T follicular helper cell (primary cell): Measurements from ENCODE around the gene TSPAN32.
"Not testable (repeated sequence)": the region's sequence is repeated elsewhere in the genome, so short reads cannot be mapped to it uniquely, and the experiment has no call there.

Experiments used
- DNase-seq: peaks from one replicate; pipeline ENCODE4 v3.0.0-alpha.2; 2020; ENCODE audit warnings: low read depth

The TSPAN32 gene

GRCh38 chr11:2342981-2343380, 41.2 kb downstream of the TSPAN32 start:
- no peak for DNase-seq

- no peak for DNase-seq
These were observed 41.7 kb downstream of the TSPAN32 start for GRCh38 chr11:2343502-2343901.

GRCh38 chr11:2345050-2345449, 43.2 kb downstream of the TSPAN32 start:
- no peak for DNase-seq

GRCh38 chr11:2346014-2346413, 44.2 kb downstream of the TSPAN32 start:
- no peak for DNase-seq

GRCh38 chr11:2346586-2347307, 44.9 kb downstream of the TSPAN32 start:
- DNase-seq, result no peak

GRCh38 chr11:2347308-2347830, 45.6 kb downstream of the TSPAN32 start:
- no peak for DNase-seq

GRCh38 chr11:2348986-2349385, 47.2 kb downstream of the TSPAN32 start:
- DNase-seq, result no peak

GRCh38 chr11:2351701-2352100, 49.9 kb downstream of the TSPAN32 start:
- no peak for DNase-seq

- no peak for DNase-seq
These were observed 50.6 kb downstream of the TSPAN32 start for GRCh38 chr11:2352420-2352819.

- DNase-seq, result no peak
These were observed 53.3 kb downstream of the TSPAN32 start for GRCh38 chr11:2355000-2355644.

GRCh38 chr11:2357246-2357645, 55.4 kb downstream of the TSPAN32 start:
- no peak for DNase-seq

- not testable (repeated sequence) for DNase-seq
These were observed 55.8 kb downstream of the TSPAN32 start for GRCh38 chr11:2357651-2358050.

- no peak for DNase-seq
These were observed 57.1 kb downstream of the TSPAN32 start for GRCh38 chr11:2358754-2359442.

- no peak for DNase-seq
These were observed 57.7 kb downstream of the TSPAN32 start for GRCh38 chr11:2359557-2359956.

- DNase-seq, result no peak
These were observed 58.3 kb downstream of the TSPAN32 start for GRCh38 chr11:2360081-2360642.

GRCh38 chr11:2361565-2361964, 59.8 kb downstream of the TSPAN32 start:
- no peak for DNase-seq

GRCh38 chr11:2362414-2362813, 60.6 kb downstream of the TSPAN32 start:
- no peak for DNase-seq

- no peak for DNase-seq
These were observed 61.3 kb downstream of the TSPAN32 start for GRCh38 chr11:2363130-2363529.

GRCh38 chr11:2363577-2364370, 62.0 kb downstream of the TSPAN32 start:
- no peak for DNase-seq

- DNase-seq, result not testable (repeated sequence)
These were observed 62.6 kb downstream of the TSPAN32 start for GRCh38 chr11:2364386-2364785.

GRCh38 chr11:2365571-2366210, 63.9 kb downstream of the TSPAN32 start:
- no peak for DNase-seq
